ENCODE results near the gene SYCE3. TPM values are rescaled to one million over a fixed set of nuclear protein-coding genes. Genes with fewer than 3 reads are reported as not detected.
A peak's percentile ranks its signal among the peaks of the same experiment; 100 is the strongest.

The SYCE3 gene
- total RNA-seq, 1 donor from 2014 or later: not detected

DNA sequence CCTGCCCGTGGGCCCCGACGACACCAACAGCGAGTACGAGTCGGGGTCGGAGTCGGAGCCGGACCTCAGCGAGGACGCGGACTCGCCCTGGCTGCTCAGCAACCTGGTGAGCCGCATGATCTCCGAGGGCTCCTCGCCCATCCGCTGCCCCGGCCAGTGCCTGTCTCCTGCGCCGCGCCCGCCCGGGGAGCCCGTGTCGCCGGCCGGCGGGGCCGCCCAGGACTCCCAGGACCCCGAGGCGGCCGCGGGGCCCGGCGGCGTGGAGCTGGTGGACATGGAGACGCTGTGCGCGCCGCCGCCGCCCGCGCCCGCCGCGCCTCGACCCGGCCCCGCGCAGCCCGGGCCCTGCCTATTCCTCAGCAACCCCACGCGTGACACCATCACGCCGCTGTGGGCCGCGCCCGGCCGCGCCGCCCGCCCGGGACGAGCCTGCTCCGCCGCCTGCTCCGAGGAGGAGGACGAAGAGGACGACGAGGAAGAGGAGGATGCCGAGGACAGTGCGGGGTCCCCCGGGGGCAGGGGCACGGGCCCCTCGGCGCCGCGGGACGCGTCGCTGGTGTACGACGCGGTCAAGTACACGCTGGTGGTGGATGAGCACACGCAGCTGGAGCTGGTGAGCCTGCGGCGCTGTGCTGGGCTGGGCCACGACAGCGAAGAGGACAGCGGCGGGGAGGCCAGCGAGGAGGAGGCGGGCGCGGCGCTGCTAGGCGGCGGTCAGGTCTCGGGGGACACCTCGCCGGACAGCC lies 41.7 kb upstream of the SYCE3 start:
- TF ChIP-seq, protein P1, sequence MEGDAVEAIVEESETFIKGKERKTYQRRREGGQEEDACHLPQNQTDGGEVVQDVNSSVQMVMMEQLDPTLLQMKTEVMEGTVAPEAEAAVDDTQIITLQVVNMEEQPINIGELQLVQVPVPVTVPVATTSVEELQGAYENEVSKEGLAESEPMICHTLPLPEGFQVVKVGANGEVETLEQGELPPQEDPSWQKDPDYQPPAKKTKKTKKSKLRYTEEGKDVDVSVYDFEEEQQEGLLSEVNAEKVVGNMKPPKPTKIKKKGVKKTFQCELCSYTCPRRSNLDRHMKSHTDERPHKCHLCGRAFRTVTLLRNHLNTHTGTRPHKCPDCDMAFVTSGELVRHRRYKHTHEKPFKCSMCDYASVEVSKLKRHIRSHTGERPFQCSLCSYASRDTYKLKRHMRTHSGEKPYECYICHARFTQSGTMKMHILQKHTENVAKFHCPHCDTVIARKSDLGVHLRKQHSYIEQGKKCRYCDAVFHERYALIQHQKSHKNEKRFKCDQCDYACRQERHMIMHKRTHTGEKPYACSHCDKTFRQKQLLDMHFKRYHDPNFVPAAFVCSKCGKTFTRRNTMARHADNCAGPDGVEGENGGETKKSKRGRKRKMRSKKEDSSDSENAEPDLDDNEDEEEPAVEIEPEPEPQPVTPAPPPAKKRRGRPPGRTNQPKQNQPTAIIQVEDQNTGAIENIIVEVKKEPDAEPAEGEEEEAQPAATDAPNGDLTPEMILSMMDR (IDR thresholded peaks at IDR 0.05; ENCODE audit: partially characterized antibody, unreplicated experiment): no peak
- DNase-seq: no peak
- H3K4me1 Mint-ChIP-seq (ENCODE audit: low read depth, unreplicated experiment): peaks cover 17% of the 10 kb centered on the region
- H3K27me3 Mint-ChIP-seq (ENCODE audit: unreplicated experiment): peaks cover 25% of the 10 kb centered on the region
- no peak overlapping the region for H3K27ac Mint-ChIP-seq (ENCODE audit: unreplicated experiment)
- peaks cover 19% of the 10 kb centered on the region for H3K9me3 Mint-ChIP-seq (ENCODE audit: unreplicated experiment)
- peaks cover 9% of the 10 kb centered on the region for H3K36me3 Mint-ChIP-seq (ENCODE audit: unreplicated experiment)
- no peak overlapping the region for H3K4me3 Mint-ChIP-seq (ENCODE audit: unreplicated experiment)

DNA sequence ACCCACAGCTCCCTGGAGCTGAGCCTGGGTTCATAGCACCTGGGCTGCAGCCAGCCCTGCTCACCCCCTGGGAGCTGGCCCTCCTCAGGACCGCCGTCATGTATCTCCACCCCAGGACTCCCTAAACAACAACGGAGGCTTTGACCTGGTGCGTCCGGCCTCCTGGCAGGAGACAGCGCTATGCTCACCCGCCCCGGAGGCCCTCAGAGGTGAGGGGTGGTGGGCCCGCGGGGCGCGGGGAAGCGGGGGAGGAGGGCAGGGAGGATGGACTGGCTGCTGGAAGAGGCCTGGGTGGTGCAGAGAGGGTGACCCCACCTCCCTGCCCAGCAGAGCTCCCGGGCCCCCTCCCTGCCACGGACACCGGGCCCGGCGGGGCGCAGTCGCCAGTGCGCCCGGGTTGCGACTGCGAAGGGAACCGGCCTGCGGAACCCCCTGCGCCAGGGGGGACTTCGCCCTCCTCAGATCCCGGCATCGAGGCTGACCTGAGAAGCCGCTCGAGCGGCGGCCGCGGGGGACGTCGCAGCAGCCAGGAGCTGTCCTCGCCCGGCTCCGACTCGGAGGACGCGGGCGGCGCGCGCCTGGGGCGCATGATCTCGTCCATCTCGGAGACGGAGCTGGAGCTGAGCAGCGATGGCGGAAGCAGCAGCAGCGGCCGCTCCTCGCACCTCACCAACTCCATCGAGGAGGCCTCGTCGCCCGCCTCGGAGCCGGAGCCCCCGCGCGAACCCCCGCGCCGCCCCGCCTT lies 41.0 kb upstream of the SYCE3 start:
- Mint-ChIP-seq H3K36me3 (ENCODE audit: unreplicated experiment) (peaks cover 9% of the 10 kb centered on the region), H3K4me3 (ENCODE audit: unreplicated experiment) (no peak overlapping the region), H3K4me1 (ENCODE audit: low read depth, unreplicated experiment) (peaks cover 17% of the 10 kb centered on the region), H3K27ac (ENCODE audit: unreplicated experiment) (no peak overlapping the region), H3K9me3 (ENCODE audit: unreplicated experiment) (peaks cover 17% of the 10 kb centered on the region), H3K27me3 (ENCODE audit: unreplicated experiment) (peaks cover 25% of the 10 kb centered on the region)
- no peak for DNase-seq
- TF ChIP-seq, protein P1 (IDR thresholded peaks at IDR 0.05; ENCODE audit: partially characterized antibody, unreplicated experiment): no peak

DNA sequence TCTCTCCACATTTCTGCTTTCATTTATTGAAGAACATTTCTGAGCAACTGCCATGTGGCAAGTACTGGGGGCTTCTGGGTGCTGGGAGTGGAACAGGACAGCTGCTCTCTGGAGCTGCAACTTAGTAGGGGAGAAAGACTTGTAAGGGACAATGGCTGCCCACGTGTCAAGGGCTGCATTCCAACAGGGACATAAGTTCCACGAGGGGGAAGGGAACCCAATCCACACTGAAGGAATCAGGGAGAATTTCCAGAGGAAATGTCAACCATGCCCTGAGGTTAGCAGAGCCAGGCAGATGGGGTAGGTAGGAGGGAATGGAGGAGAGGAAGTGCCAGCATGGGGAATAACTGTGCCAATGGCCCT lies 39.6 kb upstream of the SYCE3 start:
- peaks cover 17% of the 10 kb centered on the region for H3K4me1 Mint-ChIP-seq (ENCODE audit: low read depth, unreplicated experiment)
- peaks cover 23% of the 10 kb centered on the region for H3K27me3 Mint-ChIP-seq (ENCODE audit: unreplicated experiment)
- H3K4me3 Mint-ChIP-seq (ENCODE audit: unreplicated experiment): peak overlapping the region; percentile 93
- H3K36me3 Mint-ChIP-seq (ENCODE audit: unreplicated experiment): peaks cover 12% of the 10 kb centered on the region
- DNase-seq: no peak
- peak overlapping the region; percentile 60 for H3K27ac Mint-ChIP-seq (ENCODE audit: unreplicated experiment)
- TF ChIP-seq, protein P1 (IDR thresholded peaks at IDR 0.05; ENCODE audit: partially characterized antibody, unreplicated experiment): no peak
- H3K9me3 Mint-ChIP-seq (ENCODE audit: unreplicated experiment): peaks cover 15% of the 10 kb centered on the region

DNA sequence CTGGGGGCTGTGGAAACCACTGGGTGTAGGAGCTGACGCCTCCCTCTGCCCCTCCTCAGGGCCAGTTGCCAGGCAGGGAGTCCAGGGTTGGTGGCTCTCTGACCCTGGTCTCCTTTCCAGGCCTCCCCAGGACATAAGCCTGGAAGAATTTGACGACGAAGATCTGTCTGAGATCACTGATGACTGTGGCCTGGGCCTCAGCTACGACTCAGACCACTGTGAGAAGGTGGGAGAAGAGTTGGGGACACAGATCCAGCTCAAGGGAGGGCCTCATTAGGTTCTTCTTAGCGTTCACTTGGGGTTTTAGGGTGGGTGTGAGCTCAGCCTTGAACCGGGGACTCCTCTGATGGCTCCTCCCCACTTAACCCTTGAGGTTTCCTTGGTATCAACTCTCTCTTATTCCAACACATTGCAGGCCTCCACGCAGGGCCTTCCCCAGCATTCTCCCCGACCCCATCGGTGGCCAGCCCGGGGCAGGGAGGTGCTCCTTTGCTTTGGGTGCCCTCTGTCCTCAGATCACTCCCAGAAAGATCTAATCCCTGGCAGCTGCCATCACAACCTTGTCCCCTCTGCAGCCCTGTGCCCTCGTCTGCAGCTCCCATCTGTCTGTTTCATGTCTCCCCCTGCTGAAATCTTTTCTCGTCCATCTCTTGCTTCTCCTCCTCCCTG lies 39.1 kb upstream of the SYCE3 start:
- Mint-ChIP-seq H3K4me1 (ENCODE audit: low read depth, unreplicated experiment) (peaks cover 17% of the 10 kb centered on the region), H3K36me3 (ENCODE audit: unreplicated experiment) (peaks cover 17% of the 10 kb centered on the region), H3K27me3 (ENCODE audit: unreplicated experiment) (peaks cover 20% of the 10 kb centered on the region), H3K27ac (ENCODE audit: unreplicated experiment) (peak overlapping the region; percentile 60), H3K4me3 (ENCODE audit: unreplicated experiment) (peak overlapping the region; percentile 93), H3K9me3 (ENCODE audit: unreplicated experiment) (peaks cover 15% of the 10 kb centered on the region)
- no peak for DNase-seq
- TF ChIP-seq, protein P1 (IDR thresholded peaks at IDR 0.05; ENCODE audit: partially characterized antibody, unreplicated experiment): no peak
